PC-3 (cell line): Measurements from ENCODE around the gene KCNQ1OT1. TPM values are rescaled to one million over a fixed set of nuclear protein-coding genes. Genes with fewer than 3 reads are reported as not detected.

ENCODE experiments used
- ATAC-seq: fragments of 200-7000 bp; cut with Tn5 transposase; 2 replicates; pipeline ENCODE4 v1.9.1; 2020; ENCODE audit warnings: mild to moderate bottlenecking, moderate library complexity
- BruUV-seq: library from RNA; stranded (reverse); fragments of 400-500 nt; replicated peaks from 2 replicates; lab custom pipeline; 2021; lab: Mats Ljungman, UMichigan
- CTCF ChIA-PET: fragments of 300-600 bp; sonication (Branson Sonifier 250); formaldehyde crosslinking; loops from one replicate; lab custom pipeline; 2022; ENCODE audit warnings: antibody characterized with exemption; lab: Charles Lee
- POLR2A ChIA-PET: fragments of 300-600 bp; sonication (Branson Sonifier 250); formaldehyde crosslinking; loops from one replicate; lab custom pipeline; 2022; ENCODE audit warnings: antibody characterized with exemption; ENCODE audit not compliant: unreplicated experiment; lab: Charles Lee
- DNase-seq: peaks from one replicate; pipeline ENCODE4 v3.0.0-alpha.2; 2015
- H2AFZ ChIP-seq: fragments of 300-600 bp; sonication (generic); 2 replicates; pipeline ENCODE4 v1.6.0; 2016; ENCODE audit warnings: antibody characterized with exemption, low read length
- H3F3A ChIP-seq: fragments of 300-600 bp; sonication (generic); one replicate; pipeline ENCODE4 v1.6.0; 2017; ENCODE audit warnings: antibody characterized with exemption, low read length, control low read depth, mild to moderate bottlenecking; ENCODE audit not compliant: unreplicated experiment
- H3K27ac ChIP-seq: fragments of 300-600 bp; sonication (generic); 2 replicates; pipeline ENCODE4 v1.5.1; 2016; ENCODE audit warnings: mild to moderate bottlenecking, low read length
- H3K27me3 ChIP-seq: fragments of 300-600 bp; sonication (generic); 2 replicates; pipeline ENCODE4 v1.6.1; 2016; ENCODE audit warnings: low read length, mixed read lengths
- H3K36me3 ChIP-seq: fragments of 300-600 bp; sonication (generic); 2 replicates; pipeline ENCODE4 v1.6.1; 2016; ENCODE audit warnings: low read depth, mixed run types, low read length, mixed read lengths
- H3K4me1 ChIP-seq: fragments of 300-600 bp; sonication (generic); 2 replicates; pipeline ENCODE4 v1.5.1; 2016; ENCODE audit warnings: low read length; ENCODE audit not compliant: insufficient read depth
- H3K4me2 ChIP-seq: fragments of 300-600 bp; sonication (generic); 2 replicates; pipeline ENCODE4 v1.6.0; 2016; ENCODE audit warnings: low read length
- H3K4me3 ChIP-seq: fragments of 300-600 bp; sonication (generic); 2 replicates; pipeline ENCODE4 v1.5.1; 2016; ENCODE audit warnings: mild to moderate bottlenecking, low read length, mixed read lengths
- H3K79me2 ChIP-seq: fragments of 300-600 bp; sonication (generic); 2 replicates; pipeline ENCODE4 v1.6.1; 2017; ENCODE audit warnings: low read length, mixed read lengths
- H3K9ac ChIP-seq: fragments of 300-600 bp; sonication (generic); 2 replicates; pipeline ENCODE4 v1.6.0; 2016; ENCODE audit warnings: mild to moderate bottlenecking, low read length
- H3K9me2 ChIP-seq: fragments of 300-600 bp; sonication (generic); replicated peaks from 2 replicates; pipeline ENCODE4 v1.6.1; 2016; ENCODE audit warnings: mixed run types, low read length, mixed read lengths
- H3K9me3 ChIP-seq: fragments of 300-600 bp; sonication (generic); 2 replicates; pipeline ENCODE4 v1.6.1; 2016; ENCODE audit warnings: low read length, mixed read lengths
- H4K20me1 ChIP-seq: fragments of 300-600 bp; sonication (generic); 2 replicates; pipeline ENCODE4 v1.6.1; 2016; ENCODE audit warnings: low read length, mixed read lengths
- CTCF ChIP-seq: fragments of 300-600 bp; sonication (generic); conservative IDR thresholded peaks from 2 replicates; pipeline ENCODE4 v1.5.1; 2017; ENCODE audit warnings: antibody characterized with exemption, low read depth, mild to moderate bottlenecking, low read length
- EZH2 ChIP-seq: fragments of 300-600 bp; sonication (generic); IDR thresholded peaks from one replicate; pipeline ENCODE4 v1.6.1; 2017; ENCODE audit warnings: antibody characterized with exemption, mild to moderate bottlenecking, low read length; ENCODE audit not compliant: unreplicated experiment
- EZH2phosphoT487 ChIP-seq: fragments of 300-600 bp; sonication (generic); IDR thresholded peaks from 2 replicates; pipeline ENCODE4 v1.6.1; 2018; ENCODE audit warnings: mild to moderate bottlenecking, antibody characterized with exemption, low read length, borderline replicate concordance
- intact Hi-C: fragments of 100-400 bp; cut with micrococcal nuclease; formaldehyde crosslinking; loops from 2 replicates; pipeline ENCODE4 v1.9.0; 2023
- total RNA-seq: library from RNA; depleted of rRNA; stranded (reverse); fragments of >200 nt; gene quantifications from 2 replicates; pipeline ENCODE4 v1.2.3, GENCODE V29; 2014

KCNQ1OT1 gene
- total RNA-seq, 1 experiment from 2014 or later = 1.5 TPM

GRCh38 chr11:2701898-2702434, 2.2 kb upstream of the KCNQ1OT1 start:
- H3K9me3 ChIP-seq = no peaks in the 10 kb centered on the region
- no TSS peak for BruUV-seq
- H3K4me2 ChIP-seq = no peak overlapping the region
- H3K36me3 ChIP-seq = no peaks in the 10 kb centered on the region
- peaks cover 28% of the 10 kb centered on the region for H3K79me2 ChIP-seq
- intact Hi-C loops = loop anchor here (2.0 kb wide), 1 partner anchor 183 kb away; the partner anchor contains the start of gene CDKN1C
- H3F3A ChIP-seq = no peaks in the 10 kb centered on the region
- CTCF ChIA-PET = no interaction called here
- H2AFZ ChIP-seq = no peak overlapping the region
- no peak for TF ChIP-seq CTCF
- no peak for TF ChIP-seq EZH2
- TF ChIP-seq EZH2phosphoT487 = no peak
- ATAC-seq = no peak
- no peaks in the 10 kb centered on the region for H3K9me2 ChIP-seq
- POLR2A ChIA-PET = no interaction called here
- DNase-seq = no peak
- no peaks in the 10 kb centered on the region for H3K27me3 ChIP-seq
- peaks cover 23% of the 10 kb centered on the region for H4K20me1 ChIP-seq
- peaks cover 13% of the 10 kb centered on the region; the same call in 1 of the 2 replicates for H3K4me1 ChIP-seq
- H3K9ac ChIP-seq = no peak overlapping the region
- H3K27ac ChIP-seq = no peak overlapping the region
- H3K4me3 ChIP-seq = no peak overlapping the region

- no peak overlapping the region for H3K9ac ChIP-seq
- no peaks in the 10 kb centered on the region for H3K9me3 ChIP-seq
- H3K79me2 ChIP-seq = peaks cover 35% of the 10 kb centered on the region
- H3K27ac ChIP-seq = no peak overlapping the region
- H3K4me1 ChIP-seq = peaks cover 13% of the 10 kb centered on the region; the same call in 1 of the 2 replicates
- peaks cover 30% of the 10 kb centered on the region for H4K20me1 ChIP-seq
- H3K4me2 ChIP-seq = peak overlapping the region; percentile 95; the same call in 1 of the 2 replicates
- CTCF ChIA-PET = no interaction called here
- no peak for DNase-seq
- H3F3A ChIP-seq = no peaks in the 10 kb centered on the region
- POLR2A ChIA-PET = no interaction called here
- TSS peak; percentile 63 for BruUV-seq
- no peak overlapping the region for H3K4me3 ChIP-seq
- no peaks in the 10 kb centered on the region for H3K9me2 ChIP-seq
- no peak for ATAC-seq
- H3K27me3 ChIP-seq = no peaks in the 10 kb centered on the region
- TF ChIP-seq EZH2phosphoT487 (no peak), CTCF (no peak), EZH2 (no peak)
- no peaks in the 10 kb centered on the region for H3K36me3 ChIP-seq
- intact Hi-C loops = loop anchor here (2.0 kb wide), 1 partner anchor 184 kb away; the partner anchor contains the start of gene CDKN1C
- H2AFZ ChIP-seq = no peak overlapping the region
Measured at GRCh38 chr11:2701230-2701629, 1.4 kb upstream of the KCNQ1OT1 start.

- Histone ChIP-seq H3K9me3 (no peaks in the 10 kb centered on the region), H3K27me3 (no peaks in the 10 kb centered on the region), H3K4me1 (peaks cover 13% of the 10 kb centered on the region; the same call in 1 of the 2 replicates), H3K9me2 (no peaks in the 10 kb centered on the region), H3K79me2 (peaks cover 41% of the 10 kb centered on the region), H3K4me3 (peak overlapping the region; percentile 79), H3K9ac (peak overlapping the region; percentile 94), H4K20me1 (peaks cover 32% of the 10 kb centered on the region), H3K4me2 (peak overlapping the region; percentile 95), H3K36me3 (no peaks in the 10 kb centered on the region), H3F3A (no peaks in the 10 kb centered on the region), H2AFZ (peak overlapping the region; percentile 23), H3K27ac (peak overlapping the region; percentile 78)
- intact Hi-C loops = loop anchor here (2.0 kb wide), 1 partner anchor 184 kb away; the partner anchor contains the start of gene CDKN1C
- DNase-seq (peak; percentile 59), ATAC-seq (peak; percentile 46)
- POLR2A ChIA-PET = no interaction called here
- BruUV-seq = no TSS peak
- CTCF ChIA-PET = no interaction called here
- TF ChIP-seq EZH2phosphoT487 = no peak
- TF ChIP-seq EZH2 = no peak
Measured at GRCh38 chr11:2700415-2701211, 819 bp upstream of the KCNQ1OT1 start.
